Stimulated activated CD4-positive, alpha-beta T cell treated with anti-CD3 and anti-CD28 coated beads, TNF-alpha, amount 100 ng/mL, for 24 hours (primary cell): Measurements from ENCODE around the gene IFIT3.
"Not testable (repeated sequence)": the region's sequence is repeated elsewhere in the genome, so short reads cannot be mapped to it uniquely, and the experiment has no call there.

Experiments
- DNase-seq, 3 experiments: peaks; one replicate each; pipeline ENCODE4 v3.0.0-alpha.2; 2020; ENCODE audit warnings: low read depth in 3 of 3

Gene IFIT3

GRCh38 chr10:89327803-89328441, at the start of gene IFIT3:
Gene IFIT3, plus strand, starts transcription at chr10:89327997. Its CDS starts 77 bp downstream, at chr10:89328074.
- DNase-seq: no peak

GRCh38 chr10:89278034-89278535, 49.7 kb upstream of the IFIT3 start:
- DNase-seq: no peak

- no peak for DNase-seq
Observed at GRCh38 chr10:89278900-89279392, 48.9 kb upstream of the IFIT3 start.

GRCh38 chr10:89279421-89279869, 48.4 kb upstream of the IFIT3 start:
- no peak for DNase-seq

- DNase-seq: no peak
Observed at GRCh38 chr10:89280508-89280907, 47.3 kb upstream of the IFIT3 start.

- DNase-seq: no peak
Observed at GRCh38 chr10:89281606-89282395, 46.0 kb upstream of the IFIT3 start.

- DNase-seq: no peak
Observed at GRCh38 chr10:89283025-89283935, 44.5 kb upstream of the IFIT3 start.

- DNase-seq: no peak
Observed at GRCh38 chr10:89283936-89284475, 43.8 kb upstream of the IFIT3 start.

GRCh38 chr10:89284711-89285110, 43.1 kb upstream of the IFIT3 start:
- not testable (repeated sequence) for DNase-seq

GRCh38 chr10:89285303-89285702, 42.5 kb upstream of the IFIT3 start:
- DNase-seq: not testable (repeated sequence)

- DNase-seq: no peak
Observed at GRCh38 chr10:89294721-89295239, 33.0 kb upstream of the IFIT3 start.

GRCh38 chr10:89295597-89295996, 32.2 kb upstream of the IFIT3 start:
- no peak for DNase-seq

- no peak for DNase-seq
Observed at GRCh38 chr10:89296220-89296648, 31.6 kb upstream of the IFIT3 start.

- no peak for DNase-seq
Observed at GRCh38 chr10:89297356-89297755, 30.4 kb upstream of the IFIT3 start.

- DNase-seq: no peak
Observed at GRCh38 chr10:89297791-89298190, 30.0 kb upstream of the IFIT3 start.

GRCh38 chr10:89299031-89299430, 28.8 kb upstream of the IFIT3 start:
- DNase-seq: no peak

GRCh38 chr10:89301232-89301631, 26.6 kb upstream of the IFIT3 start:
- DNase-seq: no peak

GRCh38 chr10:89301721-89302445, 25.9 kb upstream of the IFIT3 start, which contains the start of gene IFIT2:
Gene IFIT2, plus strand, starts transcription at chr10:89302046. Its CDS starts 78 bp downstream, at chr10:89302124.
- DNase-seq: peak in 1 of 3 experiments; percentile 5

- DNase-seq: no peak
Observed at GRCh38 chr10:89302625-89303024, 25.2 kb upstream of the IFIT3 start.

GRCh38 chr10:89303161-89303560, 24.6 kb upstream of the IFIT3 start:
- DNase-seq: no peak
